ENCODE results near the gene GABRA1.

Gene GABRA1

GRCh38 chr5:161865510-161865909 is 17.6 kb downstream of the GABRA1 start:
- TF ChIP-seq TAF1 (IDR thresholded peaks at IDR 0.05; ENCODE audit: low read depth, low read length) (no peak), POU2F2 (IDR thresholded peaks at IDR 0.05; ENCODE audit: low read depth, low read length) (no peak), SPI1 (IDR thresholded peaks at IDR 0.05; ENCODE audit: low read depth, low read length) (no peak), POLR2A (IDR thresholded peaks at IDR 0.05; ENCODE audit: low read depth, low read length) (no peak), PAX5 (IDR thresholded peaks at IDR 0.05; ENCODE audit: insufficient read depth, low read length, severe bottlenecking) (no peak)
- no peak for DNase-seq (ENCODE audit: insufficient read length, low spot score)
- FAIRE-seq = no peak

- DNase-seq (ENCODE audit: insufficient read length, low spot score) (no peak), FAIRE-seq (no peak)
- TF ChIP-seq TAF1 (IDR thresholded peaks at IDR 0.05; ENCODE audit: low read depth, low read length) (no peak), POLR2A (IDR thresholded peaks at IDR 0.05; ENCODE audit: low read depth, low read length) (no peak), PAX5 (IDR thresholded peaks at IDR 0.05; ENCODE audit: insufficient read depth, low read length, severe bottlenecking) (no peak), SPI1 (IDR thresholded peaks at IDR 0.05; ENCODE audit: low read depth, low read length) (no peak), POU2F2 (IDR thresholded peaks at IDR 0.05; ENCODE audit: low read depth, low read length) (no peak), POLR2AphosphoS5 (IDR thresholded peaks at IDR 0.05; ENCODE audit: low read depth, low read length) (no peak)
Measured at GRCh38 chr5:161889971-161890370, 42.1 kb downstream of the GABRA1 start.

- FAIRE-seq (no peak), DNase-seq (ENCODE audit: insufficient read length, low spot score) (no peak)
- TF ChIP-seq PAX5 (IDR thresholded peaks at IDR 0.05; ENCODE audit: insufficient read depth, low read length, severe bottlenecking) = no peak
- TF ChIP-seq SPI1 (IDR thresholded peaks at IDR 0.05; ENCODE audit: low read depth, low read length) = no peak
- no peak for TF ChIP-seq POLR2A (IDR thresholded peaks at IDR 0.05; ENCODE audit: low read depth, low read length)
- no peak for TF ChIP-seq POU2F2 (IDR thresholded peaks at IDR 0.05; ENCODE audit: low read depth, low read length)
- TF ChIP-seq TAF1 (IDR thresholded peaks at IDR 0.05; ENCODE audit: low read depth, low read length) = no peak
- TF ChIP-seq POLR2AphosphoS5 (IDR thresholded peaks at IDR 0.05; ENCODE audit: low read depth, low read length) = no peak
Measured at GRCh38 chr5:161895514-161895913, 47.6 kb downstream of the GABRA1 start.

- FAIRE-seq = no peak
- TF ChIP-seq POLR2A (IDR thresholded peaks at IDR 0.05; ENCODE audit: low read depth, low read length) (no peak), PAX5 (IDR thresholded peaks at IDR 0.05; ENCODE audit: insufficient read depth, low read length, severe bottlenecking) (no peak), POLR2AphosphoS5 (IDR thresholded peaks at IDR 0.05; ENCODE audit: low read depth, low read length) (no peak), TAF1 (IDR thresholded peaks at IDR 0.05; ENCODE audit: low read depth, low read length) (no peak), POU2F2 (IDR thresholded peaks at IDR 0.05; ENCODE audit: low read depth, low read length) (no peak), SPI1 (IDR thresholded peaks at IDR 0.05; ENCODE audit: low read depth, low read length) (no peak)
- DNase-seq (ENCODE audit: insufficient read length, low spot score) = no peak
Measured at GRCh38 chr5:161897033-161897432, 49.1 kb downstream of the GABRA1 start.

GRCh38 chr5:161899590-161899989 is 51.7 kb downstream of the GABRA1 start:
- FAIRE-seq (no peak), DNase-seq (ENCODE audit: insufficient read length, low spot score) (no peak)
- TF ChIP-seq TAF1 (IDR thresholded peaks at IDR 0.05; ENCODE audit: low read depth, low read length) (no peak), POU2F2 (IDR thresholded peaks at IDR 0.05; ENCODE audit: low read depth, low read length) (no peak), POLR2A (IDR thresholded peaks at IDR 0.05; ENCODE audit: low read depth, low read length) (no peak), PAX5 (IDR thresholded peaks at IDR 0.05; ENCODE audit: insufficient read depth, low read length, severe bottlenecking) (no peak), POLR2AphosphoS5 (IDR thresholded peaks at IDR 0.05; ENCODE audit: low read depth, low read length) (no peak), SPI1 (IDR thresholded peaks at IDR 0.05; ENCODE audit: low read depth, low read length) (no peak)

- TF ChIP-seq POLR2AphosphoS5 (IDR thresholded peaks at IDR 0.05; ENCODE audit: low read depth, low read length) = no peak
- TF ChIP-seq SPI1 (IDR thresholded peaks at IDR 0.05; ENCODE audit: low read depth, low read length) = no peak
- no peak for TF ChIP-seq POLR2A (IDR thresholded peaks at IDR 0.05; ENCODE audit: low read depth, low read length)
- TF ChIP-seq PAX5 (IDR thresholded peaks at IDR 0.05; ENCODE audit: insufficient read depth, low read length, severe bottlenecking) = no peak
- TF ChIP-seq POU2F2 (IDR thresholded peaks at IDR 0.05; ENCODE audit: low read depth, low read length) = no peak
- no peak for TF ChIP-seq TAF1 (IDR thresholded peaks at IDR 0.05; ENCODE audit: low read depth, low read length)
- no peak for DNase-seq (ENCODE audit: insufficient read length, low spot score)
- no peak for FAIRE-seq
Measured at GRCh38 chr5:161900981-161901380, 53.1 kb downstream of the GABRA1 start.

- FAIRE-seq (no peak), DNase-seq (ENCODE audit: insufficient read length, low spot score) (no peak)
- TF ChIP-seq PAX5 (IDR thresholded peaks at IDR 0.05; ENCODE audit: insufficient read depth, low read length, severe bottlenecking) (no peak), SPI1 (IDR thresholded peaks at IDR 0.05; ENCODE audit: low read depth, low read length) (no peak), TAF1 (IDR thresholded peaks at IDR 0.05; ENCODE audit: low read depth, low read length) (no peak), POU2F2 (IDR thresholded peaks at IDR 0.05; ENCODE audit: low read depth, low read length) (no peak), POLR2A (IDR thresholded peaks at IDR 0.05; ENCODE audit: low read depth, low read length) (no peak), POLR2AphosphoS5 (IDR thresholded peaks at IDR 0.05; ENCODE audit: low read depth, low read length) (no peak)
Measured at GRCh38 chr5:161921781-161922180, 73.9 kb downstream of the GABRA1 start.

- FAIRE-seq = no peak
- TF ChIP-seq POLR2AphosphoS5 (IDR thresholded peaks at IDR 0.05; ENCODE audit: low read depth, low read length) (no peak), POLR2A (IDR thresholded peaks at IDR 0.05; ENCODE audit: low read depth, low read length) (no peak), POU2F2 (IDR thresholded peaks at IDR 0.05; ENCODE audit: low read depth, low read length) (no peak), PAX5 (IDR thresholded peaks at IDR 0.05; ENCODE audit: insufficient read depth, low read length, severe bottlenecking) (no peak), TAF1 (IDR thresholded peaks at IDR 0.05; ENCODE audit: low read depth, low read length) (no peak), SPI1 (IDR thresholded peaks at IDR 0.05; ENCODE audit: low read depth, low read length) (no peak)
Measured at GRCh38 chr5:161924270-161924669, 76.3 kb downstream of the GABRA1 start.

GRCh38 chr5:161925960-161926359 is 78.0 kb downstream of the GABRA1 start:
- FAIRE-seq (no peak), DNase-seq (ENCODE audit: insufficient read length, low spot score) (no peak)
- TF ChIP-seq POLR2AphosphoS5 (IDR thresholded peaks at IDR 0.05; ENCODE audit: low read depth, low read length) = no peak
- no peak for TF ChIP-seq PAX5 (IDR thresholded peaks at IDR 0.05; ENCODE audit: insufficient read depth, low read length, severe bottlenecking)
- no peak for TF ChIP-seq SPI1 (IDR thresholded peaks at IDR 0.05; ENCODE audit: low read depth, low read length)
- TF ChIP-seq POU2F2 (IDR thresholded peaks at IDR 0.05; ENCODE audit: low read depth, low read length) = no peak
- no peak for TF ChIP-seq POLR2A (IDR thresholded peaks at IDR 0.05; ENCODE audit: low read depth, low read length)
- TF ChIP-seq TAF1 (IDR thresholded peaks at IDR 0.05; ENCODE audit: low read depth, low read length) = no peak

More at GRCh38 chr5:161924270-161924669, 76.3 kb downstream of the GABRA1 start:
- no peak for DNase-seq (ENCODE audit: insufficient read length, low spot score)

- no peak for DNase-seq (ENCODE audit: insufficient read length, low spot score)
- TF ChIP-seq SPI1 (IDR thresholded peaks at IDR 0.05; ENCODE audit: low read depth, low read length) (no peak), TAF1 (IDR thresholded peaks at IDR 0.05; ENCODE audit: low read depth, low read length) (no peak), POLR2AphosphoS5 (IDR thresholded peaks at IDR 0.05; ENCODE audit: low read depth, low read length) (no peak), PAX5 (IDR thresholded peaks at IDR 0.05; ENCODE audit: insufficient read depth, low read length, severe bottlenecking) (no peak), POU2F2 (IDR thresholded peaks at IDR 0.05; ENCODE audit: low read depth, low read length) (no peak), POLR2A (IDR thresholded peaks at IDR 0.05; ENCODE audit: low read depth, low read length) (no peak)
- no peak for FAIRE-seq
Measured at GRCh38 chr5:161934486-161934885, 86.6 kb downstream of the GABRA1 start.

Data from GM12891 (cell line).